ENCODE results near the gene POLR2L.

DNA sequence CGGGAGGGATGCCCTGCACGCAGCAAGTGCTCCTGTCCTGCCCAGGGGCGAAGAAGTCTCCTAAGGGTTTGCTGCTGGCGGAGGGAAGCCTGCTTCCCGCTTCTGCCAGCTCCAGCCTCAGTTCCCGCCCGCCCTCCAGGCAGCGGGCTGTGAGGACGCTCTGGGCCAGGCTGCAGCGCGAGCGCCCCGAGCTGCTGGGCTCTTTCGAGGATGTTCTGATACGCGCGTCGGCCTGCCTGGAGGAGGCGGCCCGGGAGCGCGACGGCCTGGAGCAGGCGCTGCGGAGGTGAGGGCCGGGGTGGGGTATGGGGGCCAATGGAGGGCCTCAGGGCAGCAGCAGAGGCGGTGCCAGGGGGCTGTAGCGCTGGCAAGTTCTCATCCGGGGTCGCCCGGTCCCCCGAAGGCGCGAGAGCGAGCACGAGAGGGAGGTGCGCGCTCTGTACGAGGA lies 12.5 kb downstream of the POLR2L start:
- TF ChIP-seq POLR2A (IDR thresholded peaks at IDR 0.05) (peak in 2 of 4 donors; percentile 11 to 43), CTCF (IDR thresholded peaks at IDR 0.05) (no peak)
